ENCODE results near the gene TAS1R2.
"Not testable (repeated sequence)": the region's sequence is repeated elsewhere in the genome, so short reads cannot be mapped to it uniquely, and the experiment has no call there.

Gene TAS1R2

GRCh38 chr1:18858070-18858688 lies 1.3 kb downstream of the TAS1R2 start:
- Histone ChIP-seq H3K9me3 (ENCODE audit: low read depth, low read length) (no peaks in the 10 kb centered on the region), H3K27ac (no peak overlapping the region)
- no peak for TF ChIP-seq POLR2AphosphoS5 (IDR thresholded peaks at IDR 0.05; ENCODE audit: borderline replicate concordance, low read depth, low read length)
- TF ChIP-seq EZH2 (IDR thresholded peaks at IDR 0.05): no peak
- no peak for TF ChIP-seq FOXP2 (optimal IDR thresholded peaks at IDR 0.05; ENCODE audit: control extremely low read depth, extremely low read length, insufficient read depth)

GRCh38 chr1:18856435-18856834 lies 3.0 kb downstream of the TAS1R2 start:
- no peak for DNase-seq (ENCODE audit: low read depth, low spot score)
- H3K9ac ChIP-seq (ENCODE audit: insufficient read length): no peak overlapping the region
- no peak for TF ChIP-seq POLR2AphosphoS5 (IDR thresholded peaks at IDR 0.05; ENCODE audit: borderline replicate concordance, low read depth, low read length)
- no peaks in the 10 kb centered on the region for H3K36me3 ChIP-seq (ENCODE audit: insufficient read depth, low read length)
- no peak overlapping the region for H3K27ac ChIP-seq
- H3K4me3 ChIP-seq: no peak overlapping the region
- no peaks in the 10 kb centered on the region for H3K9me3 ChIP-seq (ENCODE audit: low read depth, low read length)

More at GRCh38 chr1:18858070-18858688, 1.3 kb downstream of the TAS1R2 start:
- Histone ChIP-seq H3K9ac (ENCODE audit: insufficient read length) (no peak overlapping the region), H3K4me3 (no peak overlapping the region), H3K36me3 (ENCODE audit: insufficient read depth, low read length) (no peaks in the 10 kb centered on the region)
- no peak for DNase-seq (ENCODE audit: low read depth, low spot score)

GRCh38 chr1:18855573-18855972 lies 3.9 kb downstream of the TAS1R2 start:
- Histone ChIP-seq H3K4me3 (no peak overlapping the region), H3K36me3 (ENCODE audit: insufficient read depth, low read length) (no peaks in the 10 kb centered on the region), H3K9me3 (ENCODE audit: low read depth, low read length) (no peaks in the 10 kb centered on the region), H3K9ac (ENCODE audit: insufficient read length) (no peak overlapping the region), H3K27ac (no peak overlapping the region)
- TF ChIP-seq EZH2 (IDR thresholded peaks at IDR 0.05) (no peak), POLR2AphosphoS5 (IDR thresholded peaks at IDR 0.05; ENCODE audit: borderline replicate concordance, low read depth, low read length) (no peak), FOXP2 (optimal IDR thresholded peaks at IDR 0.05; ENCODE audit: control extremely low read depth, extremely low read length, insufficient read depth) (no peak)
- no peak for DNase-seq (ENCODE audit: low read depth, low spot score)

- Histone ChIP-seq H3K27ac (no peak overlapping the region), H3K36me3 (ENCODE audit: insufficient read depth, low read length) (no peaks in the 10 kb centered on the region), H3K9ac (ENCODE audit: insufficient read length) (no peak overlapping the region), H3K9me3 (ENCODE audit: low read depth, low read length) (no peaks in the 10 kb centered on the region), H3K4me3 (no peak overlapping the region)
- no peak for DNase-seq (ENCODE audit: low read depth, low spot score)
- TF ChIP-seq FOXP2 (optimal IDR thresholded peaks at IDR 0.05; ENCODE audit: control extremely low read depth, extremely low read length, insufficient read depth): no peak
These were observed 5.0 kb downstream of the TAS1R2 start for GRCh38 chr1:18854331-18855025.

GRCh38 chr1:18852501-18852900 lies 7.0 kb downstream of the TAS1R2 start:
- no peak for TF ChIP-seq POLR2AphosphoS5 (IDR thresholded peaks at IDR 0.05; ENCODE audit: borderline replicate concordance, low read depth, low read length)
- no peak for TF ChIP-seq EZH2 (IDR thresholded peaks at IDR 0.05)
- no peak for TF ChIP-seq FOXP2 (optimal IDR thresholded peaks at IDR 0.05; ENCODE audit: control extremely low read depth, extremely low read length, insufficient read depth)

GRCh38 chr1:18849261-18849711 lies 10.2 kb downstream of the TAS1R2 start:
- no peak for DNase-seq (ENCODE audit: low read depth, low spot score)
- Histone ChIP-seq H3K4me3 (no peak overlapping the region), H3K9me3 (ENCODE audit: low read depth, low read length) (no peaks in the 10 kb centered on the region), H3K36me3 (ENCODE audit: insufficient read depth, low read length) (no peaks in the 10 kb centered on the region), H3K9ac (ENCODE audit: insufficient read length) (no peak overlapping the region), H3K27ac (no peak overlapping the region)
- TF ChIP-seq EZH2 (IDR thresholded peaks at IDR 0.05): no peak
- no peak for TF ChIP-seq POLR2AphosphoS5 (IDR thresholded peaks at IDR 0.05; ENCODE audit: borderline replicate concordance, low read depth, low read length)
- TF ChIP-seq FOXP2 (optimal IDR thresholded peaks at IDR 0.05; ENCODE audit: control extremely low read depth, extremely low read length, insufficient read depth): no peak

More at GRCh38 chr1:18852501-18852900, 7.0 kb downstream of the TAS1R2 start:
- no peak for DNase-seq (ENCODE audit: low read depth, low spot score)
- Histone ChIP-seq H3K27ac (no peak overlapping the region), H3K4me3 (no peak overlapping the region), H3K9me3 (ENCODE audit: low read depth, low read length) (no peaks in the 10 kb centered on the region), H3K9ac (ENCODE audit: insufficient read length) (no peak overlapping the region), H3K36me3 (ENCODE audit: insufficient read depth, low read length) (no peaks in the 10 kb centered on the region)

GRCh38 chr1:18847723-18848122 lies 11.7 kb downstream of the TAS1R2 start:
- H3K27ac ChIP-seq; H3K9ac ChIP-seq (ENCODE audit: insufficient read length); H3K9me3 ChIP-seq (ENCODE audit: low read depth, low read length); H3K36me3 ChIP-seq (ENCODE audit: insufficient read depth, low read length); DNase-seq (ENCODE audit: low read depth, low spot score); H3K4me3 ChIP-seq: not testable (repeated sequence)

GRCh38 chr1:18840145-18840544 lies 19.3 kb downstream of the TAS1R2 start:
- Histone ChIP-seq H3K27ac (no peak overlapping the region), H3K9me3 (ENCODE audit: low read depth, low read length) (no peaks in the 10 kb centered on the region), H3K36me3 (ENCODE audit: insufficient read depth, low read length) (no peaks in the 10 kb centered on the region), H3K4me3 (no peak overlapping the region), H3K9ac (ENCODE audit: insufficient read length) (no peak overlapping the region)
- no peak for DNase-seq (ENCODE audit: low read depth, low spot score)
- TF ChIP-seq POLR2AphosphoS5 (IDR thresholded peaks at IDR 0.05; ENCODE audit: borderline replicate concordance, low read depth, low read length) (no peak), EZH2 (IDR thresholded peaks at IDR 0.05) (no peak), FOXP2 (optimal IDR thresholded peaks at IDR 0.05; ENCODE audit: control extremely low read depth, extremely low read length, insufficient read depth) (no peak)

- Histone ChIP-seq H3K36me3 (ENCODE audit: insufficient read depth, low read length) (no peaks in the 10 kb centered on the region), H3K9me3 (ENCODE audit: low read depth, low read length) (no peaks in the 10 kb centered on the region), H3K4me3 (no peak overlapping the region), H3K9ac (ENCODE audit: insufficient read length) (no peak overlapping the region), H3K27ac (no peak overlapping the region)
- TF ChIP-seq EZH2 (IDR thresholded peaks at IDR 0.05) (no peak), POLR2AphosphoS5 (IDR thresholded peaks at IDR 0.05; ENCODE audit: borderline replicate concordance, low read depth, low read length) (no peak), FOXP2 (optimal IDR thresholded peaks at IDR 0.05; ENCODE audit: control extremely low read depth, extremely low read length, insufficient read depth) (no peak)
- DNase-seq (ENCODE audit: low read depth, low spot score): no peak
These were observed 22.8 kb downstream of the TAS1R2 start for GRCh38 chr1:18836654-18837053.

GRCh38 chr1:18832319-18832718 lies 27.1 kb downstream of the TAS1R2 start:
- not testable (repeated sequence) for H3K9me3 ChIP-seq (ENCODE audit: low read depth, low read length); H3K9ac ChIP-seq (ENCODE audit: insufficient read length); H3K27ac ChIP-seq; H3K36me3 ChIP-seq (ENCODE audit: insufficient read depth, low read length); H3K4me3 ChIP-seq; DNase-seq (ENCODE audit: low read depth, low spot score)

Measured in SK-N-MC (cell line).